Left hindlimb (tissue), 1 donor: Measurements from ENCODE around the gene ZKSCAN8.

Experiments
- DNase-seq: peaks from one replicate; pipeline ENCODE4 v3.0.0-alpha.2; 2018

Gene ZKSCAN8

GRCh38 chr6:28140616-28141015 lies 1.1 kb upstream of the ZKSCAN8 start:
- DNase-seq, result no peak

GRCh38 chr6:28142446-28142845 lies 763 bp downstream of the ZKSCAN8 start:
- DNase-seq, result no peak

- DNase-seq, result no peak
These were observed 3.5 kb downstream of the ZKSCAN8 start for GRCh38 chr6:28145231-28145630.

GRCh38 chr6:28152531-28152930 lies 10.8 kb downstream of the ZKSCAN8 start:
- no peak for DNase-seq

GRCh38 chr6:28153546-28153945 lies 11.9 kb downstream of the ZKSCAN8 start:
- DNase-seq, result no peak

GRCh38 chr6:28154357-28154756 lies 12.7 kb downstream of the ZKSCAN8 start:
- DNase-seq, result no peak

GRCh38 chr6:28158318-28158717 lies 16.6 kb downstream of the ZKSCAN8 start:
- no peak for DNase-seq

GRCh38 chr6:28159029-28159607 lies 17.4 kb downstream of the ZKSCAN8 start:
- DNase-seq, result no peak

GRCh38 chr6:28160233-28160632 lies 18.6 kb downstream of the ZKSCAN8 start:
- no peak for DNase-seq

- peak; percentile 82 for DNase-seq
These were observed 19.9 kb downstream of the ZKSCAN8 start for GRCh38 chr6:28161410-28162079.

GRCh38 chr6:28165563-28165962 lies 23.9 kb downstream of the ZKSCAN8 start:
- DNase-seq, result no peak

GRCh38 chr6:28167068-28167467 lies 25.4 kb downstream of the ZKSCAN8 start:
- DNase-seq, result no peak

GRCh38 chr6:28167926-28168325 lies 26.2 kb downstream of the ZKSCAN8 start:
- no peak for DNase-seq

GRCh38 chr6:28171271-28171670 lies 29.6 kb downstream of the ZKSCAN8 start:
- DNase-seq, result no peak

- no peak for DNase-seq
These were observed 30.3 kb downstream of the ZKSCAN8 start for GRCh38 chr6:28172006-28172405.

GRCh38 chr6:28176373-28176772 lies 34.7 kb downstream of the ZKSCAN8 start:
- DNase-seq, result no peak

GRCh38 chr6:28182255-28182654 lies 40.6 kb downstream of the ZKSCAN8 start:
- no peak for DNase-seq

GRCh38 chr6:28188111-28188979 lies 46.7 kb downstream of the ZKSCAN8 start:
- DNase-seq, result no peak

- no peak for DNase-seq
These were observed 58.3 kb downstream of the ZKSCAN8 start for GRCh38 chr6:28200020-28200419.

- no peak for DNase-seq
These were observed 61.5 kb downstream of the ZKSCAN8 start for GRCh38 chr6:28203201-28203600.

GRCh38 chr6:28205879-28206278 lies 64.2 kb downstream of the ZKSCAN8 start:
- DNase-seq, result no peak

- no peak for DNase-seq
These were observed 64.8 kb downstream of the ZKSCAN8 start for GRCh38 chr6:28206527-28206926.

- no peak for DNase-seq
These were observed 65.3 kb downstream of the ZKSCAN8 start for GRCh38 chr6:28206928-28207509.
